Stomach smooth muscle (tissue), 2 donors: ENCODE data around the gene EIF4A2.

ENCODE experiments used
- H3K27ac ChIP-seq: one replicate; pipeline ENCODE4 v1.7.0; 2013; ENCODE audit warnings: mild to moderate bottlenecking, low read length, inconsistent platforms
- H3K27me3 ChIP-seq, 2 donors: one replicate each; pipeline ENCODE4 v1.7.0; 2013; ENCODE audit warnings: low read length in 2 of 2; ENCODE audit not compliant: insufficient read depth in 2 of 2, control insufficient read depth in 1 of 2
- H3K36me3 ChIP-seq, 2 donors: one replicate each; pipeline ENCODE4 v1.7.0; 2013; ENCODE audit warnings: low read length in 2 of 2; ENCODE audit not compliant: control insufficient read depth in 2 of 2, insufficient read depth in 2 of 2
- H3K4me1 ChIP-seq: one replicate; pipeline ENCODE4 v1.7.0; 2013; ENCODE audit warnings: low read length; ENCODE audit not compliant: control insufficient read depth, insufficient read depth
- H3K4me3 ChIP-seq, 2 donors: one replicate each; pipeline ENCODE4 v1.7.0; 2013; ENCODE audit warnings: low read length in 2 of 2
- H3K9ac ChIP-seq, 2 donors: one replicate each; pipeline ENCODE4 v1.7.0; 2013; ENCODE audit warnings: low read length in 2 of 2, mild to moderate bottlenecking in 1 of 2
- H3K9me3 ChIP-seq, 2 donors: one replicate each; pipeline ENCODE4 v1.7.0; 2013; ENCODE audit warnings: low read length in 2 of 2; ENCODE audit not compliant: control insufficient read depth in 2 of 2
- donor health status: healthy.
- donor health status: Pancreatic carcinoma.

Gene EIF4A2

GRCh38 chr3:186759231-186759930 lies 24.0 kb upstream of the EIF4A2 start:
- Histone ChIP-seq H3K27me3 (no peaks in the 10 kb centered on the region), H3K9ac (no peak overlapping the region), H3K27ac (no peak overlapping the region), H3K36me3 (no peaks in the 10 kb centered on the region), H3K9me3 (no peaks in the 10 kb centered on the region), H3K4me1 (no peaks in the 10 kb centered on the region), H3K4me3 (no peak overlapping the region)

GRCh38 chr3:186760141-186760833 lies 23.1 kb upstream of the EIF4A2 start:
- no peak overlapping the region for H3K9ac ChIP-seq
- H3K9me3 ChIP-seq: no peaks in the 10 kb centered on the region
- H3K4me1 ChIP-seq: no peaks in the 10 kb centered on the region
- H3K4me3 ChIP-seq: no peak overlapping the region
- H3K36me3 ChIP-seq: no peaks in the 10 kb centered on the region
- H3K27me3 ChIP-seq: no peaks in the 10 kb centered on the region
- no peak overlapping the region for H3K27ac ChIP-seq

GRCh38 chr3:186760897-186761447 lies 22.4 kb upstream of the EIF4A2 start:
- Histone ChIP-seq H3K27me3 (no peaks in the 10 kb centered on the region), H3K4me1 (no peaks in the 10 kb centered on the region), H3K27ac (no peak overlapping the region), H3K36me3 (no peaks in the 10 kb centered on the region), H3K9ac (no peak overlapping the region), H3K9me3 (no peaks in the 10 kb centered on the region), H3K4me3 (no peak overlapping the region)

- Histone ChIP-seq H3K36me3 (no peaks in the 10 kb centered on the region), H3K4me3 (peak overlapping the region; percentile 60 to 69), H3K27me3 (peaks cover 4 to 9% of the 10 kb centered on the region in 2 donors), H3K9ac (peak overlapping the region in 1 of 2 donors; percentile 48), H3K9me3 (no peaks in the 10 kb centered on the region), H3K27ac (no peak overlapping the region), H3K4me1 (peaks cover 7% of the 10 kb centered on the region)
Observed at GRCh38 chr3:186772281-186772694, 11.1 kb upstream of the EIF4A2 start.

- Histone ChIP-seq H3K27me3 (peaks cover 4 to 9% of the 10 kb centered on the region in 2 donors), H3K9me3 (no peaks in the 10 kb centered on the region), H3K4me3 (peak overlapping the region; percentile 60 to 69), H3K9ac (peak overlapping the region; percentile 13 to 48), H3K27ac (no peak overlapping the region), H3K36me3 (no peaks in the 10 kb centered on the region), H3K4me1 (peaks cover 7% of the 10 kb centered on the region)
Observed at GRCh38 chr3:186772701-186773417, 10.5 kb upstream of the EIF4A2 start.

GRCh38 chr3:186775999-186776398 lies 7.4 kb upstream of the EIF4A2 start:
- H3K4me3 ChIP-seq: no peak overlapping the region

GRCh38 chr3:186779204-186779603 lies 4.2 kb upstream of the EIF4A2 start:
- peaks cover 0 to 1% of the 10 kb centered on the region in 2 donors for H3K36me3 ChIP-seq
- H3K4me1 ChIP-seq: no peaks in the 10 kb centered on the region
- no peak overlapping the region for H3K4me3 ChIP-seq
- H3K27ac ChIP-seq: no peak overlapping the region
- no peak overlapping the region for H3K9ac ChIP-seq
- no peaks in the 10 kb centered on the region for H3K9me3 ChIP-seq
- no peaks in the 10 kb centered on the region for H3K27me3 ChIP-seq

More at GRCh38 chr3:186775999-186776398, 7.4 kb upstream of the EIF4A2 start:
- Histone ChIP-seq H3K9ac (no peak overlapping the region), H3K27ac (no peak overlapping the region), H3K36me3 (no peaks in the 10 kb centered on the region), H3K9me3 (no peaks in the 10 kb centered on the region), H3K27me3 (peaks cover 4 to 9% of the 10 kb centered on the region in 2 donors), H3K4me1 (peaks cover 7% of the 10 kb centered on the region)

GRCh38 chr3:186782542-186783057 lies 777 bp upstream of the EIF4A2 start:
- peaks cover 34% of the 10 kb centered on the region in 2 donors for H3K36me3 ChIP-seq

GRCh38 chr3:186783731-186784515 lies 546 bp downstream of the EIF4A2 start:
- peak overlapping the region; percentile 98 to 100 for H3K9ac ChIP-seq
- no peaks in the 10 kb centered on the region for H3K27me3 ChIP-seq
- peak overlapping the region; percentile 99 for H3K27ac ChIP-seq
- H3K4me3 ChIP-seq: peak overlapping the region; percentile 88 to 100
- peaks cover 38% of the 10 kb centered on the region for H3K4me1 ChIP-seq
- peaks cover 42 to 47% of the 10 kb centered on the region in 2 donors for H3K36me3 ChIP-seq
- no peaks in the 10 kb centered on the region for H3K9me3 ChIP-seq

More at GRCh38 chr3:186782542-186783057, 777 bp upstream of the EIF4A2 start:
- peaks cover 31% of the 10 kb centered on the region for H3K4me1 ChIP-seq
- H3K9ac ChIP-seq: peak overlapping the region; percentile 98 to 100
- peak overlapping the region; percentile 88 to 100 for H3K4me3 ChIP-seq
- H3K27me3 ChIP-seq: no peaks in the 10 kb centered on the region
- peak overlapping the region; percentile 99 for H3K27ac ChIP-seq
- no peaks in the 10 kb centered on the region for H3K9me3 ChIP-seq
